Measurements from ENCODE around the gene ATP10A. TPM values are rescaled to one million over a fixed set of nuclear protein-coding genes. Genes with fewer than 3 reads are reported as not detected.

ATP10A gene
- total RNA-seq, 1 donor from 2014 or later: 6.5 TPM

- no peak for DNase-seq
Observed at GRCh38 chr15:25695875-25696760, 167.0 kb downstream of the ATP10A start.

GRCh38 chr15:25694823-25695312 is 168.3 kb downstream of the ATP10A start:
- DNase-seq: no peak

- peak; percentile 15 for DNase-seq
Observed at GRCh38 chr15:25694239-25694584, 168.9 kb downstream of the ATP10A start.

- DNase-seq: peak; percentile 32
Observed at GRCh38 chr15:25693321-25694238, 169.5 kb downstream of the ATP10A start.

- DNase-seq: no peak
Observed at GRCh38 chr15:25691544-25692430, 171.3 kb downstream of the ATP10A start.

GRCh38 chr15:25690673-25691543 is 172.2 kb downstream of the ATP10A start:
- DNase-seq: no peak

- no peak for DNase-seq
Observed at GRCh38 chr15:25689592-25689991, 173.5 kb downstream of the ATP10A start.

- no peak for DNase-seq
Observed at GRCh38 chr15:25688166-25688565, 175.0 kb downstream of the ATP10A start.

- DNase-seq: no peak
Observed at GRCh38 chr15:25687689-25688088, 175.4 kb downstream of the ATP10A start.

- no peak for DNase-seq
Observed at GRCh38 chr15:25687276-25687675, 175.9 kb downstream of the ATP10A start.

- DNase-seq: no peak
Observed at GRCh38 chr15:25686780-25687179, 176.3 kb downstream of the ATP10A start.

GRCh38 chr15:25684521-25685431 is 178.4 kb downstream of the ATP10A start:
- DNase-seq: no peak

- no peak for DNase-seq
Observed at GRCh38 chr15:25683911-25684310, 179.2 kb downstream of the ATP10A start.

- no peak for DNase-seq
Observed at GRCh38 chr15:25683415-25683814, 179.7 kb downstream of the ATP10A start.

GRCh38 chr15:25682340-25682739 is 180.8 kb downstream of the ATP10A start:
- peak; percentile 54 for DNase-seq

- DNase-seq: no peak
Observed at GRCh38 chr15:25680686-25681025, 182.5 kb downstream of the ATP10A start.

- DNase-seq: no peak
Observed at GRCh38 chr15:25679964-25680685, 183.0 kb downstream of the ATP10A start.

GRCh38 chr15:25679492-25679891 is 183.6 kb downstream of the ATP10A start:
- no peak for DNase-seq

GRCh38 chr15:25678500-25678855 is 184.6 kb downstream of the ATP10A start:
- DNase-seq: no peak

Data from tongue (tissue), 2 donors.